Measurements from ENCODE around the gene WDR20. TPM values are rescaled to one million over a fixed set of nuclear protein-coding genes. Genes with fewer than 3 reads are reported as not detected.

WDR20 gene
- polyA plus RNA-seq, 4 donors = 23.4 to 32.5 (median 27.9) TPM

- no peak for DNase-seq (ENCODE audit: low read depth in 4 of 4, low spot score in 3 of 4)
Observed at GRCh38 chr14:102213984-102214658, 74.4 kb downstream of the WDR20 start.

DNA sequence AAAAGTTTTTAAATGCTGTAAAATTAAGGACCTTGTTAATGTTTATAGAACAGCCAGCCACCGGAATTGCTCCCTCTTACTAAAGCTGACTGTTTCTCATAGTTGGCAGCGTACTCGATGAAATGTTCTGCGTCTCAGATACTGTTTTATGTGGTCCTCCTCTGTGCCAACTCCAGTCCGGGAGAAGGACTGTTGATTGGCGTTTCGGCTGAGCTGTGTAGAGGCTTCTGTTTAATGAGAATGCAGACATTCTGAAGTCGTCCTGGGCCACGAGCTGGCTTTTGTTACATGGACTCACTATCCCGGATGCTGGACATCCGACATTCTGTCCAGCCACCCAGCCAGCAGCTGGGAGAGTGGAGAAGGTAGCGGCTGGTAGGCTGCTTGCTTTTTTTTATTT is 75.4 kb downstream of the WDR20 start:
- no peak for DNase-seq (ENCODE audit: low read depth in 4 of 4, low spot score in 3 of 4)

- DNase-seq (ENCODE audit: low read depth in 4 of 4, low spot score in 3 of 4) = no peak
Observed at GRCh38 chr14:102215576-102216250, 76.0 kb downstream of the WDR20 start.

- DNase-seq (ENCODE audit: low read depth in 4 of 4, low spot score in 3 of 4) = no peak
Observed at GRCh38 chr14:102217399-102217798, 77.7 kb downstream of the WDR20 start.

GRCh38 chr14:102217987-102218421 is 78.3 kb downstream of the WDR20 start:
- no peak for DNase-seq (ENCODE audit: low read depth in 4 of 4, low spot score in 3 of 4)

- no peak for DNase-seq (ENCODE audit: low read depth in 4 of 4, low spot score in 3 of 4)
Observed at GRCh38 chr14:102218688-102219087, 79.0 kb downstream of the WDR20 start.

DNA sequence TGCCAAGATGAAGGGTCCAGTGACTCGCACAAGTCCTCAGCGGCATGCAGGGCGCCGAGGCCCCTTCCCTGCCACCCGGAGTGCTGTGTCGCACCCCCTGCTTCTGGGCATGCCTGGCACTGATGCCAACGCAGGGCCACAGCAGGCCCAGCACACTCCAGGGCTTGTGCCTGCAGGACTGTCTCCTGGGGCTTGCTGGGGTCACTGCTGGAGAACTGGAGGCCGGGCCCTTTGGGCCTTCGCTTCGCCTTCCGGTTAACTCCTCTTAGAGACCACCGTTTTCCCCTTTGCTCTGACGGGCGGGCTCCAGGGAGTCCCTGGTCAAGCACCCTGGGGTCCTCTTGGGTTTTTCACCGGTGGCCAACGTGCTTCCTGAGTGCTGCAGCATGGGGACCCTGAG is 79.6 kb downstream of the WDR20 start:
- DNase-seq (ENCODE audit: low read depth in 4 of 4, low spot score in 3 of 4) = no peak

DNA sequence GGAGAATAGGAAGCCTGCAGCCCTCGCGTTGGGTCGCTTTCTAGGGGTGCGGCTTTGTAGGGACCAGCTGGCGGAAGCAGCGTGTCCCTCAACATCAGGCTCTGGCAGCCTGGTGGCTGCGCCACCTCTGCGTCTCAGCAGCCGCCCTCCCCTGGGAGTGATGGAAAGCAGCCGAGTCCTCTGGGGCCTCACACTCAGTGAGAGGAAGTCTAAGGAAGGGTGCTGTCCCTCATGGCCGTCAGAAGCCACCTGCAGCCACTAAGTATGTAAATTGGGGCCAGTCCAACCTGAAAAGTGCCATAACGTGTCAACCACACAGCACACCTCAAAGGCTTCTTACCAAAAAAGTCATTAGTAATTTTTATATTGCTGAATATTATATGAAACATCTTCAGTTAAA is 80.3 kb downstream of the WDR20 start:
- no peak for DNase-seq (ENCODE audit: low read depth in 4 of 4, low spot score in 3 of 4)

DNA sequence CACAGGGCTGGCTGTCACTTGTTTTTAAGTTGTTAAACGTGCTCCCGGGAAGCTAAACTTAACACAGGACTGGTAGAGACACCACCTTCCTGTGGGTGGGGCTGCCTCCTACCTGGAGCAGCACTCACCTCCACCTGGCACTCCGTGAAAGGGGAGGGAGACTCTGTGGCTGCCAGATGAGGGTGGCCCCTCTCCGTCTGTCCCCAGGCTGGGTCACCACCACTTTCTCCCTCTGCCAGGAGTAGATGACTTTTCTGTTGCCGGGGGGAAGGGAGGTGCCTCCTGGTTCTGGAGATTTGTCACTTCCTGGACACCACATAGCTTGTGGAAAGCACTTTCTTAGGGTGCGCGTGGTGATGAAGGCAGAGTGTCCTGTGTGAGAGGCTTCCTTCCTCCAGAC is 81.3 kb downstream of the WDR20 start:
- DNase-seq (ENCODE audit: low read depth in 4 of 4, low spot score in 3 of 4) = no peak

DNA sequence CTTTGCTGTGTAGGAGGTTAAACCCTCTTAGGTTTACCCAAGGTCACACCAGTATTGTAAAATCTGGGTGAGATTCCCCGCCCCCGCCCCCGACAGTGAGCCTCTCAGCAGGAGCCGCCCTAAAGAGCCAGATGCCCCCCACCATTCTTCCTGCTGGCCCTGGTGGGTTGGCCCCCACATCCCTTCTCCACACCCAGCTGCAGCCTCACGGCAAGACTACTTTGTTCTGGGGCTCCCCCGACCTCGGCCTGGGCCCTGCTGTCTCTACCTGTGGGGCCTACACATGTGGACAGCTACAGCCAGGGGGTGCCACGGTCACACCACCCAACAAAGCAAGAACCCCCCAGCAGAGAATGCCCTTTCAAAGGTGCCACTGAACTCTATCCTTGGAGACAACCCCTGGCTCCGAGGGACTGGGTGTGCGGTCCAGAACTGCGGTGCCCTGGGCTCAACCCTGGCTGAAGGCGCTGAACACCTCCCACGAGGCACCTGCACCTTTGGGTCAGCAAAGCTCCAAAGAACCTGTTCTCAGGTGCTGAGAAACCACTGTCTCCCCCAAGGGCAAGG is 82.4 kb downstream of the WDR20 start:
- DNase-seq (ENCODE audit: low read depth in 4 of 4, low spot score in 3 of 4) = no peak

DNA sequence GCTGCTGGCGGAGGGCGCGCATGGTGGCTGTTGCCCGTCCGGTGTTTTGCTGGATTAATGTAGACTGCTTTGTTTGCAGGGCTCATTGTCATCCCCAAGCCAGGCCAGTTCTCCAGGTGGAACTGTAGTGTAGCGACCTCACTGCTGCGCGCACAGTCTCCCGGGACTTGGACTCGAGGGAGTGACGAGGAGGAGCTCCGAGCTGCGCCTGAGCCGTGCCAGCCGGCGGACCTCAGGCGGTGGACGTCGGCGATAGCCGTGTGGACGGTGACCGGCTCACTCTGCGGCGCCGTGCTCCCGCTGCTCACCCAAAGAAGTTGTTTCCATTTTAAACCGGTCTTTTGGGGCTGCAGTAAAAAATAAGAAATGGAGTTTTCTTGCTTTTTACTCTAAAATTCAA is 83.1 kb downstream of the WDR20 start:
- DNase-seq (ENCODE audit: low read depth in 4 of 4, low spot score in 3 of 4) = no peak

DNA sequence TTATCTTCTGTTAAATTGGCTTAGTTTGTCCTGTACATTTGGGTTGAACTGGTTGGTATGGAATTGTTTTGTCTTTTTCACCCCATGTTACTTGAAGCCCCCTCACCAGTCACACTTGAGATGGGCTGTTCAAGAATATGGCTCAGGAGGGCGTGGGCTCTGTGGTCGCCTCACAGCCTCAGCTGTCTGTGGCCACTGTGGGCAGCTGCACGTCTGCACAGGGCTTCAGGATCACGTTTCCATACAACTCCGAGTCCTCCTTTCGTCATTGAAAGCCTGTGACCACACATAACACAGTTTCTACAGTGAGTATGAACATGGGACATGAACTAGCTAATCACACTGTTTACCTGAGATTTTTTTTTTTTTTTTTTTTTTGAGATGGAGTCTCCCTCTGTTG is 84.0 kb downstream of the WDR20 start:
- no peak for DNase-seq (ENCODE audit: low read depth in 4 of 4, low spot score in 3 of 4)

DNA sequence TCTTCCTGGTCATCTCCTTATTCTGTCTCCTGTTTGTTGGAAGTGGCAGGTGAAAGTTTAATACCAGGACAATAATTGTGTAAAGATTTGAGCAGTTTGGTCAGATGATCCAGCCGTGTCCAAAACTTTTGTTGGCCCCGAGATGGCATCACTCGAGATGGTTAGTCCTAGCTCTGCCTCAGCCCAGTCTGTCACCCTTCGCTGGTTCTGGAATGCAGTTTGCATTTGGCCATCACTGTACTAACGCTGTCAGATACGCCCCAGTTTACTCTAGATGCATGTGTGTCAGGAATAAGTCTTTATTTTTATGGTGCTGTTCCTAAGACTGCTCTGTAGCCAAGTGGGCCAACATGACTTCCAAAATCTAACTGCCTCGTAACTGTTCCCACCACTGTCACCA is 85.7 kb downstream of the WDR20 start:
- no peak for DNase-seq (ENCODE audit: low read depth in 4 of 4, low spot score in 3 of 4)

GRCh38 chr14:102225936-102226335 is 86.2 kb downstream of the WDR20 start:
- DNase-seq (ENCODE audit: low read depth in 4 of 4, low spot score in 3 of 4) = no peak

GRCh38 chr14:102226356-102227125 is 86.8 kb downstream of the WDR20 start:
- no peak for DNase-seq (ENCODE audit: low read depth in 4 of 4, low spot score in 3 of 4)

GRCh38 chr14:102227184-102227964 is 87.7 kb downstream of the WDR20 start:
- no peak for DNase-seq (ENCODE audit: low read depth in 4 of 4, low spot score in 3 of 4)

GRCh38 chr14:102229071-102229738 is 89.5 kb downstream of the WDR20 start:
- DNase-seq (ENCODE audit: low read depth in 4 of 4, low spot score in 3 of 4) = no peak

DNA sequence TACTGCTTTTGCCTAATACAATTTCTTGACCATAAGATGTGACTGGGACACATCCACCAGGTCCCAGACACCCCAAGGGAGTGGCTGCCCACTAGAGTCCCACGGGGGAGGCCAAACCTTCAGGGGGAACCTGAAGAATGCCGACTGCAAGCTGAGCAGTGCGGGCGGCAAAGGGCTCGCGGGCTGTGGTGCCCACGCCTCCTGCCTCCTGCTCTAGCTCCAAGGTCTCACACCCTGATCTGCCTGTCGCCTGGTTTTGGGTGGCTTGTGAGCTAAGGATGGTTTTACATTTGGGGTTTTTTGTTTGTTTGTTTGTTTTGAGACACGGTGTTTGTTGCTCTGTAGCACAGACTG is 90.0 kb downstream of the WDR20 start:
- no peak for DNase-seq (ENCODE audit: low read depth in 4 of 4, low spot score in 3 of 4)

- no peak for DNase-seq (ENCODE audit: low read depth in 4 of 4, low spot score in 3 of 4)
Observed at GRCh38 chr14:102230481-102231210, 90.9 kb downstream of the WDR20 start.
